GM21528 (cell line): ENCODE data around the gene FBXO33.
A peak's percentile ranks its signal among the peaks of the same experiment; 100 is the strongest.

Experiments used
- ATAC-seq: cut with Tn5 transposase; IDR thresholded peaks from one replicate; pipeline ENCODE4 v1.9.1; 2021; ENCODE audit warnings: mild to moderate bottlenecking, moderate library complexity; ENCODE audit not compliant: unreplicated experiment, low FRiP score

The FBXO33 gene

GRCh38 chr14:39431416-39432178 lies 636 bp downstream of the FBXO33 start:
- ATAC-seq: peak; percentile 30

- ATAC-seq: no peak
Measured at GRCh38 chr14:39430762-39431415, 1.3 kb downstream of the FBXO33 start.

- no peak for ATAC-seq
Measured at GRCh38 chr14:39428118-39428517, 4.1 kb downstream of the FBXO33 start.

- ATAC-seq: no peak
Measured at GRCh38 chr14:39426605-39427004, 5.6 kb downstream of the FBXO33 start.

- no peak for ATAC-seq
Measured at GRCh38 chr14:39425947-39426346, 6.3 kb downstream of the FBXO33 start.

- ATAC-seq: no peak
Measured at GRCh38 chr14:39423793-39424192, 8.4 kb downstream of the FBXO33 start.

- ATAC-seq: no peak
Measured at GRCh38 chr14:39422243-39422642, 10.0 kb downstream of the FBXO33 start.

GRCh38 chr14:39419272-39419671 lies 13.0 kb downstream of the FBXO33 start:
- no peak for ATAC-seq

GRCh38 chr14:39417014-39417413 lies 15.2 kb downstream of the FBXO33 start:
- ATAC-seq: no peak

GRCh38 chr14:39416072-39416471 lies 16.2 kb downstream of the FBXO33 start:
- ATAC-seq: no peak

GRCh38 chr14:39406560-39406959 lies 25.7 kb downstream of the FBXO33 start:
- no peak for ATAC-seq

GRCh38 chr14:39398382-39398781 lies 33.9 kb downstream of the FBXO33 start:
- no peak for ATAC-seq

- no peak for ATAC-seq
Measured at GRCh38 chr14:39396448-39396847, 35.8 kb downstream of the FBXO33 start.

GRCh38 chr14:39395555-39396254 lies 36.5 kb downstream of the FBXO33 start:
- no peak for ATAC-seq

GRCh38 chr14:39393289-39393688 lies 38.9 kb downstream of the FBXO33 start:
- no peak for ATAC-seq

- ATAC-seq: no peak
Measured at GRCh38 chr14:39384177-39384576, 48.1 kb downstream of the FBXO33 start.

- no peak for ATAC-seq
Measured at GRCh38 chr14:39383741-39384140, 48.5 kb downstream of the FBXO33 start.

- ATAC-seq: no peak
Measured at GRCh38 chr14:39383026-39383660, 49.1 kb downstream of the FBXO33 start.

GRCh38 chr14:39382463-39382862 lies 49.8 kb downstream of the FBXO33 start:
- ATAC-seq: no peak

GRCh38 chr14:39381366-39381765 lies 50.9 kb downstream of the FBXO33 start:
- ATAC-seq: no peak
